ENCODE data around the gene SYNGR3.

SYNGR3 gene

GRCh38 chr16:1981398-1981836 lies 8.4 kb upstream of the SYNGR3 start, which contains the start of gene NOXO1:
NOXO1 (minus strand) TSS chr16:1981469; CDS start chr16:1981179, 290 bp downstream.
- TF ChIP-seq NFIC (IDR thresholded peaks at IDR 0.05) (no peak), TAF1 (IDR thresholded peaks at IDR 0.05; ENCODE audit: low read depth) (no peak), TCF12 (IDR thresholded peaks at IDR 0.05; ENCODE audit: low read depth) (no peak), MAX (IDR thresholded peaks at IDR 0.05) (no peak), EGR1 (IDR thresholded peaks at IDR 0.05) (no peak), ZBTB7A (IDR thresholded peaks at IDR 0.05; ENCODE audit: low read depth) (no peak)

- no peak for TF ChIP-seq TEAD4 (IDR thresholded peaks at IDR 0.05)
- TF ChIP-seq CREB1 (IDR thresholded peaks at IDR 0.05; ENCODE audit: low read depth): no peak
- TF ChIP-seq MAX (IDR thresholded peaks at IDR 0.05): no peak
- no peak for TF ChIP-seq EP300 (IDR thresholded peaks at IDR 0.05; ENCODE audit: borderline replicate concordance)
- no peak for TF ChIP-seq TCF12 (IDR thresholded peaks at IDR 0.05; ENCODE audit: low read depth)
- TF ChIP-seq FOXM1 (IDR thresholded peaks at IDR 0.05; ENCODE audit: borderline replicate concordance, low read depth): no peak
- TF ChIP-seq TAF1 (IDR thresholded peaks at IDR 0.05; ENCODE audit: low read depth): no peak
- no peak for TF ChIP-seq YY1 (IDR thresholded peaks at IDR 0.05; ENCODE audit: low read depth)
- no peak for TF ChIP-seq EGR1 (IDR thresholded peaks at IDR 0.05)
- TF ChIP-seq USF1 (IDR thresholded peaks at IDR 0.05): no peak
- TF ChIP-seq CEBPB (IDR thresholded peaks at IDR 0.05): no peak
- TF ChIP-seq ZBTB7A (IDR thresholded peaks at IDR 0.05; ENCODE audit: low read depth): no peak
- TF ChIP-seq RAD21 (IDR thresholded peaks at IDR 0.05; ENCODE audit: low read depth): no peak
- no peak for TF ChIP-seq NFIC (IDR thresholded peaks at IDR 0.05)
- TF ChIP-seq REST (IDR thresholded peaks at IDR 0.05; ENCODE audit: low read depth): no peak
Measured at GRCh38 chr16:1982013-1982433, 7.7 kb upstream of the SYNGR3 start.

- no peak for TF ChIP-seq USF1 (IDR thresholded peaks at IDR 0.05)
- no peak for TF ChIP-seq ZBTB7A (IDR thresholded peaks at IDR 0.05; ENCODE audit: low read depth)
- no peak for TF ChIP-seq MAX (IDR thresholded peaks at IDR 0.05)
- no peak for TF ChIP-seq TEAD4 (IDR thresholded peaks at IDR 0.05)
- no peak for TF ChIP-seq NFIC (IDR thresholded peaks at IDR 0.05)
- no peak for TF ChIP-seq TAF1 (IDR thresholded peaks at IDR 0.05; ENCODE audit: low read depth)
- no peak for TF ChIP-seq EGR1 (IDR thresholded peaks at IDR 0.05)
- TF ChIP-seq CEBPB (IDR thresholded peaks at IDR 0.05): no peak
- TF ChIP-seq YY1 (IDR thresholded peaks at IDR 0.05; ENCODE audit: low read depth): no peak
- no peak for TF ChIP-seq EP300 (IDR thresholded peaks at IDR 0.05; ENCODE audit: borderline replicate concordance)
- no peak for TF ChIP-seq TCF12 (IDR thresholded peaks at IDR 0.05; ENCODE audit: low read depth)
- no peak for TF ChIP-seq RAD21 (IDR thresholded peaks at IDR 0.05; ENCODE audit: low read depth)
- no peak for TF ChIP-seq CREB1 (IDR thresholded peaks at IDR 0.05; ENCODE audit: low read depth)
- no peak for TF ChIP-seq REST (IDR thresholded peaks at IDR 0.05; ENCODE audit: low read depth)
Measured at GRCh38 chr16:1982991-1983543, 6.7 kb upstream of the SYNGR3 start.

DNA sequence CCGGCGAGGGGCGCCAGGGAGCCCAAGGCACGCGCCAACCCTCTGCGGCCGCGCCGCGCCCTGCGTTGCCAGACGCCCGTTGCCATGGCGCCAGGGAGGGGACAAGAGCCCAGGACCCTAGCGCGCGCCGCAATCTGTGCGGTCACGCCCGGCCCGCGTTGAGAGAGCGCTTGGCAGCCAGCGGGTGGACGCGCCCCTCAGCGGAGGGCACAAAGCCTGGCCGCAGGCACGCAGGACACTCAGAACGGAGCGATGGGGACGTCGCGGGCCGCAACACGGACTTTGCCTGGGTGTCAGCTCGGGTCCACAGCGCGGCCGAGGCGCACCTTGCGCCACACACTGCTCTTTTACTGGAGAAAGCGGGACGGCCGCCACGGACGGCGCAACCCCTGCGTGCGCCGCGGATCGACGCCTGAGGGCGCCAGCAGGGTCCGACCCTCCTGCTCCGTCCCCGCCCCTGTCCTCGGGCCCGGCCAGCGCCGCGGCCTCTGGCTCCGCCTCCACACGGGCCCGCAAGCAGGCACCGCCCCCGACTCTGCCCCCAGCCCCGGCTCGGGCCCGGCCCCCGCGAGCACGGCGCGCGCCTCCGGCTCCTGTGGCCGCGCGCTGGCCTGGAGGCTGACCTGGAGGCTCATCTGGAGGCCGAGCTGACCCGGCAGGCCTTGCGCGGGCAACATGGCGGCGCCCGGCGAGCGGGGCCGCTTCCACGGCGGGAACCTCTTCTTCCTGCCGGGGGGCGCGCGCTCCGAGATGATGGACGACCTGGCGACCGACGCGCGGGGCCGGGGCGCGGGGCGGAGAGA lies 6.0 kb upstream of the SYNGR3 start, which contains the start of gene GFER:
Gene GFER (plus strand): TSS at position 650 of the 803 bp plus-strand sequence. CDS start 26 bp downstream, at position 676.
- no peak for TF ChIP-seq USF1 (IDR thresholded peaks at IDR 0.05)
- 0 out of 2 replicates have a peak, but pooled peaks have one; percentile 29 for TF ChIP-seq EGR1 (IDR thresholded peaks at IDR 0.05)
- TF ChIP-seq MAX (IDR thresholded peaks at IDR 0.05): peak; percentile 32
- no peak for TF ChIP-seq NFIC (IDR thresholded peaks at IDR 0.05)
- TF ChIP-seq YY1 (IDR thresholded peaks at IDR 0.05; ENCODE audit: low read depth): peak; percentile 96
- TF ChIP-seq CEBPB (IDR thresholded peaks at IDR 0.05): no peak
- TF ChIP-seq TCF12 (IDR thresholded peaks at IDR 0.05; ENCODE audit: low read depth): 0 out of 2 replicates have a peak, but pooled peaks have one; percentile 24
- no peak; the same call in 1 of the 2 replicates for TF ChIP-seq RAD21 (IDR thresholded peaks at IDR 0.05; ENCODE audit: low read depth)
- TF ChIP-seq EP300 (IDR thresholded peaks at IDR 0.05; ENCODE audit: borderline replicate concordance): 0 out of 2 replicates have a peak, but pooled peaks have one; percentile 15
- TF ChIP-seq TEAD4 (IDR thresholded peaks at IDR 0.05): no peak; the same call in 1 of the 2 replicates
- no peak for TF ChIP-seq FOXM1 (IDR thresholded peaks at IDR 0.05; ENCODE audit: borderline replicate concordance, low read depth)
- TF ChIP-seq REST (IDR thresholded peaks at IDR 0.05; ENCODE audit: low read depth): no peak
- peak; percentile 84; the same call in 1 of the 2 replicates for TF ChIP-seq TAF1 (IDR thresholded peaks at IDR 0.05; ENCODE audit: low read depth)
- TF ChIP-seq CREB1 (IDR thresholded peaks at IDR 0.05; ENCODE audit: low read depth): no peak
- TF ChIP-seq ZBTB7A (IDR thresholded peaks at IDR 0.05; ENCODE audit: low read depth): peak; percentile 91
